CD4-positive, alpha-beta T cell treated with Interferon alpha-2 for 1 hour (primary cell): ENCODE measurements around the gene DRP2.
"Not testable (repeated sequence)": the region's sequence is repeated elsewhere in the genome, so short reads cannot be mapped to it uniquely, and the experiment has no call there.

Experiments
- DNase-seq, 2 donors: peaks; one replicate each; pipeline ENCODE4 v3.0.0-alpha.2; 2020 to 2022

Gene DRP2

GRCh38 chrX:101237041-101237440 lies 17.5 kb downstream of the DRP2 start:
- DNase-seq, result no peak

DNA sequence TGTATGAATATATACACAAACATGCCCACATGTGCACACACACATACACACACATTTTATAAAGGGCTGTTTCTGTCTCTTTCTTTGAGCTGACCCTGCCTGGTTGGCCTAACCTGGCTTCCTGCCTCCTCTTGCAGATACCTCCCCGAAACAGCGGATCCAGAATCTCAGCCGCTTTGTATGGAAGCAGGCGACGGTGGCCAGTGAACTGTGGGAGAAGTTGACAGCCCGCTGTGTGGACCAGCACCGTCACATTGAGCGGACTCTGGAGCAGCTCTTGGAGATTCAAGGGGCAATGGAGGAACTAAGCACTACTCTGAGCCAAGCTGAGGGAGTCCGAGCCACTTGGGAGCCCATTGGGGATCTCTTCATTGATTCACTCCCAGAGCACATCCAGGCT lies 21.9 kb downstream of the DRP2 start:
- no peak for DNase-seq

DNA sequence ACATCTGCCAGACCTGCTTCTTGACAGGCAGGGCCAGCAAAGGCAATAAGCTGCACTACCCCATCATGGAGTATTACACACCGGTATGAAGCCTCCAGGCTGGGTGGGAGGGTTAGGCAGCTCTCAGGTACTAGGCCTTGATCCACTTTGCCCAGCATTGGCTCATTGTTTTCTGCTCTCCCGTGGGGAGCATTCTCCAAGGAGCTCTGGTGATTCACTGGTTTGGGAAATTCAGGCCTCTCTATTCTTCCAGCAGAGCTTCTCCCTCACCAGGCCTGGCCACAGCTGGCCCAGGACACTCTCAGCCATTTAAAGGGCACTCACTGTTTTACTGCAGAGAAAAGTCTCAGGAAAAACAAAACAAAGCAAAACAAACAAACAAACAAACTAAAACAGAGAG lies 33.0 kb downstream of the DRP2 start:
- no peak for DNase-seq

DNA sequence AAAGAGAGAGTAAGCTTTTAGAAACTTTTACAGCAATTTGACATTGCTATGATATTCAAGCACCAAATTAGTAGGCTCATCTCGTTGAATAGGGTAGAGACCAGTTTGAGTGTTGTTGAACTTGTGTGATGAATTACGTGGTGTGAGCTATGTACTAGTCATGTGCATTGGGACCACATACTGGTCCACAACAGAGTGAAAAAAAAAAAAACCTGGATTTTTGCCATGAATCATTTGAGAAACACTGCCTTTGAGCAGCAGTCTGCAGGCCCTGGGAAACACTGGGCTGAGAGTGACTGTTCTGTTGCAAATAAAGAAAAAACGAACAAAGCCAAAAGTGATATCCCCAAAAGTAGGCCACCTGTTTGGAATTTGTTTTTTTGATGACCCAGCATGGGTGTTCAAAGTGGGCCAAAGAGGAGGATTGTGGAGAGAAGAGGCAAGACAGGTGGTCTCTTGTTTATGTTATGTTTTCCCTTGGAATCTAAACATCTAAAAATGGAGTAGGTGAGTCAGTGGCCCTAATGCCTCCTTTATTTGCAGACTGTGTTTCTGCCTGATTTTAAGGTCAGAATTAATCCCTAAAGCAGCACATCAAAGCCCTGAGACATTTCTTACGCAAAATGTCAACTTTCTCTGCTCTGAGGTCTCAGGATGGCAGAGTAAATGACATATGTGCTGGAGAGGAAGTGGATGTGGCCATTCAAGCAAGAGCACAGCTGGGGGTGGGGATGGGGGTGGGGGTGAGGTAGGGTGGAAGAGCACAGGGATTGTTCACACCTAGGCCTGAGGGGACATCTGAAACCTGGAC lies 38.1 kb downstream of the DRP2 start:
- DNase-seq, result no peak

DNA sequence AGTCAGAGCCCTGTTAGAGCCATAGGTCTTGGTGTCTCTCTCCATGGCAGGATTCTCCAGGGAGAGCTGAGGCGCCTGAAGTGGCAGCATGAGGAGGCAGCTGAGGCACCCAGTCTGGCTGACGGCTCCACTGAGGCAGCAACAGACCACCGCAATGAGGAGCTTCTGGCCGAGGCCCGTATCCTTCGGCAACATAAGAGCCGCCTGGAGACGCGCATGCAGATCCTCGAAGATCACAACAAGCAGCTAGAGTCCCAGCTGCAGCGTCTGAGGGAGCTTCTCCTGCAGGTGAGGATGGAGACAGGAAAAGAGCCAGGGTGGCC lies 38.6 kb downstream of the DRP2 start:
- no peak for DNase-seq

- no peak for DNase-seq
These were observed 40.8 kb downstream of the DRP2 start for GRCh38 chrX:101260435-101260834.

DNA sequence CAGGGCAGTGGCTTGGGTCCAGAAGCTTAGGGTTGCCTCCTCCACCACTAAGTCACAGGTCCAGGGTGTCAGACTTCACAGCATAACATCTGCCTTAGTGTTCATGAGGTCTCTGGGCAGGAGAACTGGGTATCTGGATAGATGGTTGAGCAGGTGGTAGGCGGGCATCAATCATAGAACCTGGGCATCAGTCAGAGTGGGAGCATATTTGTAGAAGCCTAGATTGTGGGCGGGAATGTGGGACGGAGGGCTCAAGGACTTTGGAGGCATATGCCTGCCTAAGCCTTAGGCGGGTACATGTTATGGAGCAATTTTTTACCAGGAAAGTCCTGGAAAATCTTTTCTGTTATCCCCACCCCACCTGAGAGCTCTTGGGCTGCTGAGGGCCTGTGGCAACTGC lies 43.0 kb downstream of the DRP2 start:
- DNase-seq, result no peak

- no peak for DNase-seq
These were observed 44.2 kb downstream of the DRP2 start for GRCh38 chrX:101263766-101264165.

GRCh38 chrX:101265869-101266428 lies 46.4 kb downstream of the DRP2 start:
- no peak for DNase-seq

DNA sequence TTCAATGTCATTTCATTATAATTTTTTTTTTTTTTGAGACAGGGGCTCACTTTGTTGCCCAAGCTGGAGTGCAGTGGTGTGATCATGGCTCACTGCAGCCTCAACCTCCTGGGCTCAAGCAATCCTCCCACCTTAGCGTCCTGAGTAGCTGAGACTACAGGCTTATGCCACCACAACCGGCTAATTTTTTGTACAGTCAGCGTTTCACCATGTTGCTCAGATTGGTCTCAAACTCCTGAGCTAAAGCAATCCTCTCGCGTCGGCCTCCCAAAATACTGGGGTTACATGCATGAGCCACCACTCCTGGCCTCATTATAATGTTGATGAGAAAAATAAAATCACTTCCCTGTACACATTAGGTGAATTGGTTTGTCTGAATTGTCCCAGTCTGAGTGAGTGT lies 54.6 kb downstream of the DRP2 start:
- no peak for DNase-seq

DNA sequence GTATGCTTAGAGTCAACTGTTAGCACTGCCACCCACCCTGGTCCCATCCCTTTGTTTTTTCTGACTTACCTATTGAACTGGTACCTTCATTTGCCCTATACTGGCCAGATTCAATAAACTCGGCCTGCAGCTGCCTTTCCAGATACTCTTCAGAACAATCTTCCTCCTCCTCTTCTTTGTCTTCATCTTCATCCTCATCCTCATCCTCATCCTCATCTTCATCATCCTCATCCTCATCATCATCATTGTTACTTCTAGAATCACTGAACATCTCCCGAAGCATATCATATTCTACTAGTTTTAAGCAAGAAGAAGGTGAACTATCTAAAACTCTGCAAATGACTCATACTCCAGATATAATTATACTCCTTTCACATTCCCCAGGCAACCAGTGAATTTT lies 56.7 kb downstream of the DRP2 start:
- no peak for DNase-seq

- DNase-seq, result peak in 1 of 2 donors; percentile 41
These were observed 67.8 kb downstream of the DRP2 start for GRCh38 chrX:101287402-101287801.

DNA sequence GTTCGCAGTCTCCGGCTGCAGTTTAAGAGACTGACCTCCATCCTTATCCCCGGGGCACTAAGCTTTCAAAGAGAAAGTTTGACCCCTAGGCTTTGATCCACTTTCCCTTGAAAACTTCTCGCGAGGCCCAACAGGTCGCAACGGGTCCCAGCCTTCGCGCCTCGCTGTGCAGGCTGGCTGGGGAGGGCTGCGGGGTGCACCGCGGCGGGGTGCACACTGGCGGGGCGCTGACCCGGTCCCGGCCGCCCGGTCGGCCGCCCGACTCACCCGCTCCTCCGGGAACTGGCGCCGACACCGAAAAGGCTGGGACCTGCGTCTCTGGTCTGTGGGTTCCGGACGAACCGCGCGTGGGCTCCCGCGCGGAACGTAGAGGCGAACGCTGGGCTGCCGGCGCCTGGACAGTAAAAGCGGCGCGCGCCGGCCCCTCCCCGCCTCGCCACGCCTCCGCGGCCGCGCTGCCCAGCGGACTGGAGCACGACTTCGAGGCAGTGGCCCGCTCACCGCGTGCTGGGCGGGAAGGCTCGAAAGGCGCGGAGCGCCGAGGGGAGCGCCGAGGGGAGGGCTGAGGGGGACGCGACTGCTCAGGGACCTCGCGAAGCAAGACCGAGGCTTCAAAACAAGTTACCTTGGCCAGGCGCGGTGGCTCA lies 71.5 kb downstream of the DRP2 start, which contains the start of gene TAF7L:
TSS of gene TAF7L (minus strand) at position 378 of the 647 bp plus-strand sequence. CDS start 3,791 bp downstream, outside the sequence.
- no peak for DNase-seq

DNA sequence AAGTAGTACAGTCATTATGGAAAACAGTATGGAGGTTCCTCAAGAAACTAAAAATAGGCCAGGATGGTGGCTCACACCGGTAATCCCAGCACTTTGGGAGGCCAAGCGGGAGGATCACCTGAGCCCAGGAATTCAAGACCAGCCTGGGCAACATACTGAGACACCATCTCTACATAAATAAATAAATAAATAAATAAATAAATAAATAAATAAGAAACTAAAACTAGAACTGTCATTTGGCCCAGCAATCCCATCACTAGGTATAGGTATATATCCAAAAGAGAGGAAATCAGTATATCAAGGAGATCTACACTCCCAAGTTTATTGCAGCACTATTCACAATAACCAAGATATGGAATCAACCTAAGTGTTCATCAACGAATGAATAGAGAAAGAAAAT lies 76.0 kb downstream of the DRP2 start:
- not testable (repeated sequence) for DNase-seq

- DNase-seq, result no peak
These were observed 84.2 kb downstream of the DRP2 start for GRCh38 chrX:101303790-101304189.
